ENCODE data around the gene SPTLC1.

DNA sequence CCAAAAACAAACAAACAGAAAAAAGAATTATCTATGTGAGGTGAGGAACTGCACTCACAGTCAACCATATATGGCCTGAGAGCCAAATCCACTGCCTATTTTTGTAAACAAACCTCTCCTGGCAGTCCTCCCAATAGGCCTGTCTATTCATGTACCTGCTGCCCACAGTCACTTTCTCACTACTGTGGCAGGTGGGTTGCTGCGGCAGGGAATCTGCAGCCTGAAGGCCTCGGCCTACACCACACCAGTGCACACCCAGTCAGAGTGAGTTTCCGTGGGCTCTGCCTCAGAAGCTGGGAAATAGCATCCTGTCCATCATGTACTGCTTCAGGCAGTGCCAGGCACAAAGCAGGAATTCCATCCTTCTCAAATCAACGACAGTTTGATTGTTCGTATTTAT lies 82.3 kb downstream of the SPTLC1 start:
- no peak for TF ChIP-seq POLR2A (IDR thresholded peaks at IDR 0.05; ENCODE audit: low read length)
- TF ChIP-seq GATA1 (IDR thresholded peaks at IDR 0.05; ENCODE audit: low read depth, low read length) = no peak

All from erythroblast (primary cell).